ENCODE data around the gene POMT2.

- TF ChIP-seq POLR2AphosphoS5 (IDR thresholded peaks at IDR 0.05) (no peak), POLR2A (IDR thresholded peaks at IDR 0.05) (no peak), CTCF (IDR thresholded peaks at IDR 0.05) (no peak)
Observed at GRCh38 chr14:77238996-77239395, 81.7 kb downstream of the POMT2 start.
